ENCODE measurements around the gene AFG3L2. TPM values are rescaled to one million over a fixed set of nuclear protein-coding genes. Genes with fewer than 3 reads are reported as not detected.

Gene AFG3L2
- total and polyA plus RNA-seq, 9 of the 15 experiments (the other 6 are each of a cell fraction or from before 2014, with no cell fraction given), result 24.1 to 109 (median 84.0) TPM

DNA sequence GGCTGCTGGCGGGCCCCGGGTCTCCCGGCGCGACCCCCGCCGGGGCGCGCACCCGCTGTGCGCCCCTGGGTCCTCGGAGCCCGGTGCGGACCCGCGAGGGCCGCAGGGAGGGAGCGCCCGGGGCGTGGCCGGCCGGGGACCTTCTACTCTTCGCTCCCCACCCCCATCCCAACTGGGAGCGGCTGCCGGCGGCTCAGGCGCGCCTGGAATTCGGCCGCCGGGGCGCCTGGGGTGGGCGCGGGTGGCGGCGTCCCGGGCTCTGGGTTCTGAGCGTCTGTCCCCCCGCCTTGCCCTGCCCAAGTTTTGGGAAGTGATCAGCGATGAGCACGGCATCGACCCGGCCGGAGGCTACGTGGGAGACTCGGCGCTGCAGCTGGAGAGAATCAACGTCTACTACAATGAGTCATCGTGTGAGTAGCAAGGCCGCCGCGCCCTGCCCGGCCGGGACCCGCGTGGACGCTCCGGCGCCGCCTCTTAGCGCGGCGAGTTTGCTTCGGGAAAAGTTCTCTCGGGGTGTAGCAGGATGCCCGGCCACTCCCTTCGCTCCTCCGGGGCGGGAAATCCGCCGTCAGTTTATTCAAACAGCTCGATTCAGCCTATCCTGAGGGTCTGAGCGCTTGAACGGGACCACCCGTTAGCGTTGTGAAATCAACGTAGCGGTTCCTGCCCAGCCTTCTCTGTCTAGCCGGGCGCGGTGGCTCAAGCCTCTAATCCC lies 68.5 kb downstream of the AFG3L2 start (continued):
- TF ChIP-seq, protein P1, sequence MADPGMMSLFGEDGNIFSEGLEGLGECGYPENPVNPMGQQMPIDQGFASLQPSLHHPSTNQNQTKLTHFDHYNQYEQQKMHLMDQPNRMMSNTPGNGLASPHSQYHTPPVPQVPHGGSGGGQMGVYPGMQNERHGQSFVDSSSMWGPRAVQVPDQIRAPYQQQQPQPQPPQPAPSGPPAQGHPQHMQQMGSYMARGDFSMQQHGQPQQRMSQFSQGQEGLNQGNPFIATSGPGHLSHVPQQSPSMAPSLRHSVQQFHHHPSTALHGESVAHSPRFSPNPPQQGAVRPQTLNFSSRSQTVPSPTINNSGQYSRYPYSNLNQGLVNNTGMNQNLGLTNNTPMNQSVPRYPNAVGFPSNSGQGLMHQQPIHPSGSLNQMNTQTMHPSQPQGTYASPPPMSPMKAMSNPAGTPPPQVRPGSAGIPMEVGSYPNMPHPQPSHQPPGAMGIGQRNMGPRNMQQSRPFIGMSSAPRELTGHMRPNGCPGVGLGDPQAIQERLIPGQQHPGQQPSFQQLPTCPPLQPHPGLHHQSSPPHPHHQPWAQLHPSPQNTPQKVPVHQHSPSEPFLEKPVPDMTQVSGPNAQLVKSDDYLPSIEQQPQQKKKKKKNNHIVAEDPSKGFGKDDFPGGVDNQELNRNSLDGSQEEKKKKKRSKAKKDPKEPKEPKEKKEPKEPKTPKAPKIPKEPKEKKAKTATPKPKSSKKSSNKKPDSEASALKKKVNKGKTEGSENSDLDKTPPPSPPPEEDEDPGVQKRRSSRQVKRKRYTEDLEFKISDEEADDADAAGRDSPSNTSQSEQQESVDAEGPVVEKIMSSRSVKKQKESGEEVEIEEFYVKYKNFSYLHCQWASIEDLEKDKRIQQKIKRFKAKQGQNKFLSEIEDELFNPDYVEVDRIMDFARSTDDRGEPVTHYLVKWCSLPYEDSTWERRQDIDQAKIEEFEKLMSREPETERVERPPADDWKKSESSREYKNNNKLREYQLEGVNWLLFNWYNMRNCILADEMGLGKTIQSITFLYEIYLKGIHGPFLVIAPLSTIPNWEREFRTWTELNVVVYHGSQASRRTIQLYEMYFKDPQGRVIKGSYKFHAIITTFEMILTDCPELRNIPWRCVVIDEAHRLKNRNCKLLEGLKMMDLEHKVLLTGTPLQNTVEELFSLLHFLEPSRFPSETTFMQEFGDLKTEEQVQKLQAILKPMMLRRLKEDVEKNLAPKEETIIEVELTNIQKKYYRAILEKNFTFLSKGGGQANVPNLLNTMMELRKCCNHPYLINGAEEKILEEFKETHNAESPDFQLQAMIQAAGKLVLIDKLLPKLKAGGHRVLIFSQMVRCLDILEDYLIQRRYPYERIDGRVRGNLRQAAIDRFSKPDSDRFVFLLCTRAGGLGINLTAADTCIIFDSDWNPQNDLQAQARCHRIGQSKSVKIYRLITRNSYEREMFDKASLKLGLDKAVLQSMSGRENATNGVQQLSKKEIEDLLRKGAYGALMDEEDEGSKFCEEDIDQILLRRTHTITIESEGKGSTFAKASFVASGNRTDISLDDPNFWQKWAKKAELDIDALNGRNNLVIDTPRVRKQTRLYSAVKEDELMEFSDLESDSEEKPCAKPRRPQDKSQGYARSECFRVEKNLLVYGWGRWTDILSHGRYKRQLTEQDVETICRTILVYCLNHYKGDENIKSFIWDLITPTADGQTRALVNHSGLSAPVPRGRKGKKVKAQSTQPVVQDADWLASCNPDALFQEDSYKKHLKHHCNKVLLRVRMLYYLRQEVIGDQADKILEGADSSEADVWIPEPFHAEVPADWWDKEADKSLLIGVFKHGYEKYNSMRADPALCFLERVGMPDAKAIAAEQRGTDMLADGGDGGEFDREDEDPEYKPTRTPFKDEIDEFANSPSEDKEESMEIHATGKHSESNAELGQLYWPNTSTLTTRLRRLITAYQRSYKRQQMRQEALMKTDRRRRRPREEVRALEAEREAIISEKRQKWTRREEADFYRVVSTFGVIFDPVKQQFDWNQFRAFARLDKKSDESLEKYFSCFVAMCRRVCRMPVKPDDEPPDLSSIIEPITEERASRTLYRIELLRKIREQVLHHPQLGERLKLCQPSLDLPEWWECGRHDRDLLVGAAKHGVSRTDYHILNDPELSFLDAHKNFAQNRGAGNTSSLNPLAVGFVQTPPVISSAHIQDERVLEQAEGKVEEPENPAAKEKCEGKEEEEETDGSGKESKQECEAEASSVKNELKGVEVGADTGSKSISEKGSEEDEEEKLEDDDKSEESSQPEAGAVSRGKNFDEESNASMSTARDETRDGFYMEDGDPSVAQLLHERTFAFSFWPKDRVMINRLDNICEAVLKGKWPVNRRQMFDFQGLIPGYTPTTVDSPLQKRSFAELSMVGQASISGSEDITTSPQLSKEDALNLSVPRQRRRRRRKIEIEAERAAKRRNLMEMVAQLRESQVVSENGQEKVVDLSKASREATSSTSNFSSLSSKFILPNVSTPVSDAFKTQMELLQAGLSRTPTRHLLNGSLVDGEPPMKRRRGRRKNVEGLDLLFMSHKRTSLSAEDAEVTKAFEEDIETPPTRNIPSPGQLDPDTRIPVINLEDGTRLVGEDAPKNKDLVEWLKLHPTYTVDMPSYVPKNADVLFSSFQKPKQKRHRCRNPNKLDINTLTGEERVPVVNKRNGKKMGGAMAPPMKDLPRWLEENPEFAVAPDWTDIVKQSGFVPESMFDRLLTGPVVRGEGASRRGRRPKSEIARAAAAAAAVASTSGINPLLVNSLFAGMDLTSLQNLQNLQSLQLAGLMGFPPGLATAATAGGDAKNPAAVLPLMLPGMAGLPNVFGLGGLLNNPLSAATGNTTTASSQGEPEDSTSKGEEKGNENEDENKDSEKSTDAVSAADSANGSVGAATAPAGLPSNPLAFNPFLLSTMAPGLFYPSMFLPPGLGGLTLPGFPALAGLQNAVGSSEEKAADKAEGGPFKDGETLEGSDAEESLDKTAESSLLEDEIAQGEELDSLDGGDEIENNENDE (IDR thresholded peaks at IDR 0.05; ENCODE audit: low read depth, low read length), result no peak
- no peak for TF ChIP-seq ZBTB8A (IDR thresholded peaks at IDR 0.05; ENCODE audit: partially characterized antibody)
- no peak for TF ChIP-seq ZNF780A (CRISPR knock-in tag; IDR thresholded peaks at IDR 0.05)
- peak; percentile 92 for TF ChIP-seq ZSCAN29 (IDR thresholded peaks at IDR 0.05)
- TF ChIP-seq SIRT6 (IDR thresholded peaks at IDR 0.05; ENCODE audit: low read depth, low read length), result no peak
- TF ChIP-seq ZNF3 (CRISPR knock-in tag; IDR thresholded peaks at IDR 0.05), result no peak
- TF ChIP-seq CBX2 (IDR thresholded peaks at IDR 0.05; ENCODE audit: insufficient read depth, low read length, poor library complexity, severe bottlenecking), result no peak
- TF ChIP-seq, protein P2, sequence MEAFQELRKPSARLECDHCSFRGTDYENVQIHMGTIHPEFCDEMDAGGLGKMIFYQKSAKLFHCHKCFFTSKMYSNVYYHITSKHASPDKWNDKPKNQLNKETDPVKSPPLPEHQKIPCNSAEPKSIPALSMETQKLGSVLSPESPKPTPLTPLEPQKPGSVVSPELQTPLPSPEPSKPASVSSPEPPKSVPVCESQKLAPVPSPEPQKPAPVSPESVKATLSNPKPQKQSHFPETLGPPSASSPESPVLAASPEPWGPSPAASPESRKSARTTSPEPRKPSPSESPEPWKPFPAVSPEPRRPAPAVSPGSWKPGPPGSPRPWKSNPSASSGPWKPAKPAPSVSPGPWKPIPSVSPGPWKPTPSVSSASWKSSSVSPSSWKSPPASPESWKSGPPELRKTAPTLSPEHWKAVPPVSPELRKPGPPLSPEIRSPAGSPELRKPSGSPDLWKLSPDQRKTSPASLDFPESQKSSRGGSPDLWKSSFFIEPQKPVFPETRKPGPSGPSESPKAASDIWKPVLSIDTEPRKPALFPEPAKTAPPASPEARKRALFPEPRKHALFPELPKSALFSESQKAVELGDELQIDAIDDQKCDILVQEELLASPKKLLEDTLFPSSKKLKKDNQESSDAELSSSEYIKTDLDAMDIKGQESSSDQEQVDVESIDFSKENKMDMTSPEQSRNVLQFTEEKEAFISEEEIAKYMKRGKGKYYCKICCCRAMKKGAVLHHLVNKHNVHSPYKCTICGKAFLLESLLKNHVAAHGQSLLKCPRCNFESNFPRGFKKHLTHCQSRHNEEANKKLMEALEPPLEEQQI (IDR thresholded peaks at IDR 0.05), result no peak
- no peak for TF ChIP-seq CBX1 (IDR thresholded peaks at IDR 0.05; ENCODE audit: low read depth)
- TF ChIP-seq TEAD2 (tag; IDR thresholded peaks at IDR 0.05), result no peak
- TF ChIP-seq XRCC4 (IDR thresholded peaks at IDR 0.05; ENCODE audit: extremely low read depth, insufficient read depth, insufficient read length), result no peak
- TF ChIP-seq, protein P3, sequence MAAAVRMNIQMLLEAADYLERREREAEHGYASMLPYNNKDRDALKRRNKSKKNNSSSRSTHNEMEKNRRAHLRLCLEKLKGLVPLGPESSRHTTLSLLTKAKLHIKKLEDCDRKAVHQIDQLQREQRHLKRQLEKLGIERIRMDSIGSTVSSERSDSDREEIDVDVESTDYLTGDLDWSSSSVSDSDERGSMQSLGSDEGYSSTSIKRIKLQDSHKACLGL (CRISPR knock-in tag; IDR thresholded peaks at IDR 0.05; ENCODE audit: borderline replicate concordance, poor library complexity, severe bottlenecking), result no peak
- TF ChIP-seq, protein P4, sequence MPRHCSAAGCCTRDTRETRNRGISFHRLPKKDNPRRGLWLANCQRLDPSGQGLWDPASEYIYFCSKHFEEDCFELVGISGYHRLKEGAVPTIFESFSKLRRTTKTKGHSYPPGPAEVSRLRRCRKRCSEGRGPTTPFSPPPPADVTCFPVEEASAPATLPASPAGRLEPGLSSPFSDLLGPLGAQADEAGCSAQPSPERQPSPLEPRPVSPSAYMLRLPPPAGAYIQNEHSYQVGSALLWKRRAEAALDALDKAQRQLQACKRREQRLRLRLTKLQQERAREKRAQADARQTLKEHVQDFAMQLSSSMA (CRISPR knock-in tag; IDR thresholded peaks at IDR 0.05), result no peak
